ENCODE measurements around the gene AASDH. TPM values are rescaled to one million over a fixed set of nuclear protein-coding genes. Genes with fewer than 3 reads are reported as not detected.

AASDH gene
- total RNA-seq, 2 experiments from 2014 or later: 10.4 to 13.9 TPM

- no peak for TF ChIP-seq CTCF (conservative IDR thresholded peaks at IDR 0.05; ENCODE audit: low read length)
- no peak for TF ChIP-seq EZH2phosphoT487 (IDR thresholded peaks at IDR 0.05; ENCODE audit: borderline replicate concordance, low read depth, low read length)
- intact Hi-C loops (cut with micrococcal nuclease; ENCODE audit: unreplicated experiment): no loop called here
- no peak overlapping the region for H3K4me2 ChIP-seq (ENCODE audit: low read length)
- no TSS peak for BruUV-seq (replicated peaks)
- peaks cover 18% of the 10 kb centered on the region for H4K20me1 ChIP-seq (ENCODE audit: insufficient read depth, low read length)
- H3K27ac ChIP-seq (ENCODE audit: low read depth, low read length, poor library complexity, severe bottlenecking): no peak overlapping the region
- POLR2A ChIA-PET: interaction anchor here (2.6 kb wide), 1 partner anchor 19 kb away, joined by 10 read pairs; the partner anchor contains the start of gene AASDH
- CTCF ChIA-PET (ENCODE audit: unreplicated experiment): no interaction called here
- no peak overlapping the region for H3K4me3 ChIP-seq (ENCODE audit: low read depth, low read length, poor library complexity, severe bottlenecking)
- peaks cover 34% of the 10 kb centered on the region for H3K79me2 ChIP-seq (ENCODE audit: insufficient read depth, low read depth, low read length)
- no peak overlapping the region for H2AFZ ChIP-seq (ENCODE audit: low read length)
- DNase-seq (ENCODE audit: low spot score): no peak
- H3K9me2 ChIP-seq (ENCODE audit: insufficient read depth, low read length): no peaks in the 10 kb centered on the region
- no peaks in the 10 kb centered on the region for H3K4me1 ChIP-seq (ENCODE audit: insufficient read depth, low read length, poor library complexity, severe bottlenecking)
- peaks cover 68% of the 10 kb centered on the region for H3K36me3 ChIP-seq (ENCODE audit: insufficient read depth, low read length)
- H3K9me3 ChIP-seq (ENCODE audit: low read length): no peaks in the 10 kb centered on the region
Measured at GRCh38 chr4:56406151-56406550, 18.9 kb upstream of the AASDH start.

GRCh38 chr4:56405016-56405415 lies 17.7 kb upstream of the AASDH start:
- intact Hi-C loops (cut with micrococcal nuclease; ENCODE audit: unreplicated experiment): no loop called here
- ChIA-PET CTCF (ENCODE audit: unreplicated experiment) (no interaction called here), POLR2A (interaction anchor here (0.6 to 2.6 kb wide), 7 partner anchors 9 to 76 kb away, joined by 3 to 10 read pairs (median 4); partner anchors contain the start of gene AASDH)
- H3K4me3 ChIP-seq (ENCODE audit: low read depth, low read length, poor library complexity, severe bottlenecking): no peak overlapping the region
- peaks cover 79% of the 10 kb centered on the region for H3K36me3 ChIP-seq (ENCODE audit: insufficient read depth, low read length)
- H3K9me2 ChIP-seq (ENCODE audit: insufficient read depth, low read length): no peaks in the 10 kb centered on the region
- no peaks in the 10 kb centered on the region for H3K4me1 ChIP-seq (ENCODE audit: insufficient read depth, low read length, poor library complexity, severe bottlenecking)
- peaks cover 23% of the 10 kb centered on the region for H3K79me2 ChIP-seq (ENCODE audit: insufficient read depth, low read depth, low read length)
- H3K9me3 ChIP-seq (ENCODE audit: low read length): no peaks in the 10 kb centered on the region
- no peak for DNase-seq (ENCODE audit: low spot score)
- no peak overlapping the region for H3K27ac ChIP-seq (ENCODE audit: low read depth, low read length, poor library complexity, severe bottlenecking)
- BruUV-seq (replicated peaks): no TSS peak
- peaks cover 12% of the 10 kb centered on the region for H4K20me1 ChIP-seq (ENCODE audit: insufficient read depth, low read length)
- no peak overlapping the region for H3K4me2 ChIP-seq (ENCODE audit: low read length)
- TF ChIP-seq CTCF (conservative IDR thresholded peaks at IDR 0.05; ENCODE audit: low read length) (no peak), EZH2phosphoT487 (IDR thresholded peaks at IDR 0.05; ENCODE audit: borderline replicate concordance, low read depth, low read length) (no peak)
- no peak overlapping the region for H2AFZ ChIP-seq (ENCODE audit: low read length)

GRCh38 chr4:56400560-56400959 lies 13.3 kb upstream of the AASDH start:
- H3K79me2 ChIP-seq (ENCODE audit: insufficient read depth, low read depth, low read length): no peaks in the 10 kb centered on the region
- no TSS peak for BruUV-seq (replicated peaks)
- no peak overlapping the region for H3K4me3 ChIP-seq (ENCODE audit: low read depth, low read length, poor library complexity, severe bottlenecking)
- TF ChIP-seq CTCF (conservative IDR thresholded peaks at IDR 0.05; ENCODE audit: low read length) (no peak), EZH2phosphoT487 (IDR thresholded peaks at IDR 0.05; ENCODE audit: borderline replicate concordance, low read depth, low read length) (no peak)
- peaks cover 96% of the 10 kb centered on the region for H3K36me3 ChIP-seq (ENCODE audit: insufficient read depth, low read length)
- H4K20me1 ChIP-seq (ENCODE audit: insufficient read depth, low read length): no peaks in the 10 kb centered on the region
- no peaks in the 10 kb centered on the region for H3K9me3 ChIP-seq (ENCODE audit: low read length)
- CTCF ChIA-PET (ENCODE audit: unreplicated experiment): no interaction called here
- H3K4me1 ChIP-seq (ENCODE audit: insufficient read depth, low read length, poor library complexity, severe bottlenecking): no peaks in the 10 kb centered on the region
- no peak overlapping the region for H3K27ac ChIP-seq (ENCODE audit: low read depth, low read length, poor library complexity, severe bottlenecking)
- H2AFZ ChIP-seq (ENCODE audit: low read length): no peak overlapping the region
- POLR2A ChIA-PET: interaction anchor here (0.6 to 2.3 kb wide), 3 partner anchors 11 to 425 kb away, joined by 3 to 8 read pairs (median 4); partner anchors contain the start of gene AASDH
- no peak for DNase-seq (ENCODE audit: low spot score)
- intact Hi-C loops (cut with micrococcal nuclease; ENCODE audit: unreplicated experiment): no loop called here
- no peaks in the 10 kb centered on the region for H3K9me2 ChIP-seq (ENCODE audit: insufficient read depth, low read length)
- H3K4me2 ChIP-seq (ENCODE audit: low read length): no peak overlapping the region

Data from OCI-LY7 (cell line).